K562 (cell line): Measurements from ENCODE around the gene STX12. TPM values are rescaled to one million over a fixed set of nuclear protein-coding genes. Genes with fewer than 3 reads are reported as not detected.
"Not testable (repeated sequence)": the region's sequence is repeated elsewhere in the genome, so short reads cannot be mapped to it uniquely, and the experiment has no call there.

Source experiments
- ATAC-seq: fragments of 200-7000 bp; cut with Tn5 transposase; 3 replicates; pipeline ENCODE4 v1.9.1; 2020; ENCODE audit warnings: moderate library complexity
- BruUV-seq: library from RNA; stranded (reverse); fragments of 400-500 nt; replicated peaks from 2 replicates; lab custom pipeline; 2021; lab: Mats Ljungman, UMichigan
- CTCF ChIA-PET: fragments of 300-600 bp; formaldehyde crosslinking; extraction: SDS; loops from one replicate; lab custom pipeline; 2021; ENCODE audit warnings: low intra/inter-chr PET ratio; lab: Yijun Ruan, JAX
- POLR2A ChIA-PET: fragments of 300-600, 350-650 bp; sonication (Branson Sonifier 250); formaldehyde crosslinking; extraction: SDS; loops from one replicate; lab custom pipeline; 2021; ENCODE audit warnings: antibody characterized with exemption, inconsistent platforms; lab: Yijun Ruan, JAX
- DNase-seq, 4 experiments: peaks; one replicate each; pipeline versions ENCODE4 v3.0.0 to v3.0.0-alpha.2; 2011 to 2018; ENCODE audit warnings: low spot score in 3 of 4, mixed read lengths in 3 of 4; ENCODE audit errors: extremely low read depth in 1 of 4
- FAIRE-seq: peaks from 2 replicates; lab custom pipeline; 2011; peaks lifted over from hg19 to GRCh38; lab: Jason Lieb, UNC
- H2AFZ ChIP-seq: 2 replicates; pipeline ENCODE4 v1.6.0; 2011; ENCODE audit warnings: low read depth, low read length, control low read depth, inconsistent platforms
- H3K27ac ChIP-seq: fragments of 200-600 bp; 3 replicates; pipeline ENCODE4 v1.8.0; 2011; ENCODE audit warnings: low read depth, mild to moderate bottlenecking, control low read depth, inconsistent platforms, low read length, moderate library complexity, mixed read lengths; ENCODE audit errors: extremely low read depth
- H3K27me3 ChIP-seq, 2 experiments: fragments of 300-600 bp in 1 of 2; 2 replicates in 1 of 2; 3 replicates in 1 of 2; pipeline versions ENCODE4 v1.6.0 to v1.8.0; 2011; ENCODE audit warnings: inconsistent platforms in 2 of 2, low read length in 2 of 2, mild to moderate bottlenecking in 1 of 2, mixed read lengths in 1 of 2, moderate library complexity in 1 of 2; ENCODE audit not compliant: control insufficient read depth in 2 of 2, insufficient read depth in 2 of 2
- H3K36me3 ChIP-seq: fragments of 300-600 bp; 3 replicates; pipeline ENCODE4 v1.8.0; 2011; ENCODE audit warnings: mild to moderate bottlenecking, low read length, inconsistent platforms; ENCODE audit not compliant: control insufficient read depth, insufficient read depth
- H3K4me1 ChIP-seq, 2 experiments: fragments of 200-600 bp in 1 of 2; replicated peaks in 1 of 2; 2 replicates in 1 of 2; 3 replicates in 1 of 2; pipeline versions ENCODE4 v1.5.1 to v1.8.0; 2011; ENCODE audit warnings: inconsistent platforms in 2 of 2, low read length in 2 of 2, mild to moderate bottlenecking in 1 of 2, mixed read lengths in 1 of 2, moderate library complexity in 1 of 2; ENCODE audit not compliant: control insufficient read depth in 2 of 2, insufficient read depth in 2 of 2
- H3K4me2 ChIP-seq: 2 replicates; pipeline ENCODE4 v1.6.1; 2011; ENCODE audit warnings: low read length, control low read depth, inconsistent platforms, mixed read lengths; ENCODE audit not compliant: insufficient read depth
- H3K4me3 ChIP-seq: fragments of 200-600 bp; sonication (generic), shearing (Covaris generic); 2 replicates; pipeline ENCODE4 v1.5.1; 2016; ENCODE audit warnings: control low read depth, inconsistent platforms
- H3K79me2 ChIP-seq: fragments of 200-600 bp; 3 replicates; pipeline ENCODE4 v1.8.0; 2011; ENCODE audit warnings: low read length, inconsistent platforms; ENCODE audit not compliant: control insufficient read depth, insufficient read depth
- H3K9ac ChIP-seq, 2 experiments: 2 replicates each; pipeline versions ENCODE4 v1.6.0 to v1.6.1; 2011; ENCODE audit warnings: low read depth in 2 of 2, low read length in 2 of 2, control low read depth in 1 of 2, inconsistent platforms in 1 of 2, mild to moderate bottlenecking in 1 of 2, mixed read lengths in 1 of 2; ENCODE audit not compliant: insufficient read depth in 1 of 2
- H3K9me1 ChIP-seq: one replicate; pipeline ENCODE4 v1.6.0; 2011; ENCODE audit warnings: inconsistent platforms, mild to moderate bottlenecking, low read length, moderate library complexity; ENCODE audit not compliant: control insufficient read depth, insufficient read depth
- H3K9me3 ChIP-seq: replicated peaks from 2 replicates; pipeline ENCODE4 v1.5.1; 2011; ENCODE audit warnings: low read depth, low read length, inconsistent platforms; ENCODE audit not compliant: control insufficient read depth, insufficient read depth
- H4K20me1 ChIP-seq: replicated peaks from 2 replicates; pipeline ENCODE4 v1.6.1; 2011; ENCODE audit warnings: low read length, inconsistent platforms, mixed read lengths; ENCODE audit not compliant: control insufficient read depth, insufficient read depth
- CBFA2T2 ChIP-seq: fragments of 450-650 bp; conservative IDR thresholded peaks from 2 replicates; pipeline ENCODE4 v1.6.1; 2017; ENCODE audit warnings: mild to moderate bottlenecking
- CBFA2T3 ChIP-seq: fragments of 450-650 bp; IDR thresholded peaks from 2 replicates; pipeline ENCODE4 v1.6.1; 2017
- DPF2 ChIP-seq: fragments of 450-650 bp; IDR thresholded peaks from 2 replicates; pipeline ENCODE4 v1.6.1; 2016
- KDM1A ChIP-seq, 2 experiments: fragments of 450-650 bp; IDR thresholded peaks; 2 replicates each; pipeline ENCODE4 v1.6.1; 2016; ENCODE audit warnings: mild to moderate bottlenecking in 2 of 2
- NR2C1 ChIP-seq, 2 experiments: fragments of 450-650 bp; IDR thresholded peaks; 2 replicates each; pipeline ENCODE4 v1.6.1; 2017; ENCODE audit warnings: mild to moderate bottlenecking in 2 of 2, antibody characterized with exemption in 1 of 2, inconsistent platforms in 1 of 2, missing compliant biosample characterization in 1 of 2, missing genetic modification characterization in 1 of 2
- TAL1 ChIP-seq: fragments of 450-650 bp; IDR thresholded peaks from 2 replicates; pipeline ENCODE4 v1.6.1; 2016; ENCODE audit warnings: mild to moderate bottlenecking
- WGBS: fragments of 100-300 bp; shearing (Covaris generic); methylation state at CpG from one replicate; pipeline ENCODE4 v1.1.6; 2016; ENCODE audit warnings: low coverage, mixed read lengths; ENCODE audit not compliant: insufficient coverage; ENCODE audit errors: missing lambda C conversion rate; 5-methylcytosine and 5-hydroxymethylcytosine counted together
- in situ Hi-C: fragments of 300-500 bp; cut with MboI; formaldehyde crosslinking; loops from 4 replicates; pipeline ENCODE4 v1.15.0; 2018; ENCODE audit warnings: inconsistent platforms, mixed read lengths
- intact Hi-C: fragments of 100-400 bp; cut with micrococcal nuclease; formaldehyde crosslinking; loops from 2 replicates; pipeline ENCODE4 v1.14.2; 2022
- polyA plus RNA-seq, 8 experiments: library from polyadenylated mRNA; depleted of rRNA in 4 of 8; stranded (reverse) in 5 of 8; unstranded in 3 of 8; fragments of >200 nt; fragmentation: Nextera tagmentation in 2 of 8; fragmentation: Illumina TruSeq in 1 of 8; extraction: Ambion mirVana in 2 of 8; extraction: Trizol in 1 of 8; gene quantifications; 2 replicates each; pipeline versions ENCODE4 v1.2.1 to v1.2.3, GENCODE V29; 2011 to 2014; ENCODE audit warnings: inconsistent platforms in 1 of 8, missing spikeins in 1 of 8
- total RNA-seq, 7 experiments: library from RNA; depleted of rRNA in 6 of 7; stranded (reverse); fragments of >200 nt in 6 of 7; fragmentation: Illumina TruSeq in 2 of 7; extraction: Trizol in 2 of 7; gene quantifications; 2 replicates each; pipeline versions ENCODE4 v1.2.1 to v1.2.3, GENCODE V29; 2011 to 2021; ENCODE audit warnings: low replicate concordance in 1 of 7

STX12 gene
- total and polyA plus RNA-seq, 9 of the 15 experiments (the other 6 are each of a cell fraction or from before 2014, with no cell fraction given), result 16.9 to 31.3 (median 25.7) TPM

DNA sequence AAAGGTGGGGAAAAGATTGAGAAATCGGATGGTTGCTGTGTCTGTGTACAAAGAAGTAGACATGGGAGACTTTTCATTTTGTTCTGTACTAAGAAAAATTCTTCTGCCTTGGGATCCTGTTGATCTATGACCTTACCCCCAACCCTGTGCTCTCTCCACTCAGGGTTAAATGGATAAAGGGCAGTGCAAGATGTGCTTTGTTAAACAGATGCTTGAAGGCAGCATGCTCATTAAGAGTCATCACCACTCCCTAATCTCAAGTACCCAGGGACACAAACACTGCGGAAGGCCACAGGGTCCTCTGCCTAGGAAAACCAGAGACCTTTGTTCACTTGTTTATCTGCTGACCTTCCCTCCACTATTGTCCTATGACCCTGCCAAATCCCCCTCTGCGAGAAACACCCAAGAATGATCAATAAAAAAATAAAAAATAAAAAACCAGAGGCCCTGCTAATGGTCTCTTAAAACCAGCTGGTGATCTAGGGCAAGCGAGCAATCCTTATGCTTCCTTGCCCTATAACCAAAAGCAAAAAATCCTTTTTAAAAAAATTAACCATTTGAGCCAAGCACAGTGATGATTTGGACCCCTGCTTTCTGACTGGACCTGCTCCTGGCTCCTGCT is 56.4 kb downstream of the STX12 start:
- not testable (repeated sequence) for H3K9me1 ChIP-seq
- Histone ChIP-seq H3K4me3 (peak overlapping the region; percentile 61; the same call in 1 of the 2 replicates), H3K27ac (peak overlapping the region; percentile 82; the same call in 2 of the 3 replicates), H3K9ac (peak overlapping the region; percentile 88 to 96; a peak in 3 of 4 replicates)
- 59% methylated on average over 3 of the region's 4 CpGs for WGBS
- TF ChIP-seq NR2C1 (IDR thresholded peaks at IDR 0.05), result 0 out of 2 replicates have a peak, but pooled peaks have one; percentile 20
- peak; percentile 45; the same call in 1 of the 2 replicates for TF ChIP-seq NR2C1 (tag; IDR thresholded peaks at IDR 0.05)
- TF ChIP-seq KDM1A (IDR thresholded peaks at IDR 0.05), result peak; percentile 35 to 38; a peak in 2 of 4 replicates
- TF ChIP-seq CBFA2T3, result peak; percentile 65
- peak; percentile 23; the same call in 1 of the 2 replicates for TF ChIP-seq TAL1
- 0 out of 2 replicates have a peak, but pooled peaks have one; percentile 14 for TF ChIP-seq DPF2
- peak; percentile 43 for TF ChIP-seq CBFA2T2
- TF ChIP-seq, all 486 proteins: peak for 6; not testable (repeated sequence) for 480
- Histone ChIP-seq H3K4me2 (peak overlapping the region; percentile 95), H2AFZ (peak overlapping the region; percentile 98), H3K4me1 (peaks cover 7 to 14% of the 10 kb centered on the region in 2 experiments; a peak in 3 of 5 replicates), H3K79me2 (peaks cover 44% of the 10 kb centered on the region), H3K36me3 (peaks cover 25% of the 10 kb centered on the region)
- H3K27me3 ChIP-seq, intact Hi-C loops, H4K20me1 ChIP-seq, FAIRE-seq, ATAC-seq, in situ Hi-C loops, H3K9me3 ChIP-seq, DNase-seq, BruUV-seq: not testable (repeated sequence)
- CTCF ChIA-PET, result interaction anchor here (0.6 to 1.2 kb wide), 3 partner anchors 59 to 104 kb away, joined by 3 to 5 read pairs (median 4); no protein-coding TSS in a partner anchor
- POLR2A ChIA-PET, result interaction anchor here (1.0 to 2.4 kb wide), 4 partner anchors 10 to 21 kb away, joined by 3 to 11 read pairs (median 6); no protein-coding TSS in a partner anchor
